Measurements from ENCODE around the gene WRNIP1.
"Not testable (repeated sequence)": the region's sequence is repeated elsewhere in the genome, so short reads cannot be mapped to it uniquely, and the experiment has no call there.

WRNIP1 gene

GRCh38 chr6:2790588-2791449 lies 25.6 kb downstream of the WRNIP1 start:
- DNase-seq: peak; percentile 51

- DNase-seq: no peak
Observed at GRCh38 chr6:2791450-2791974, 26.3 kb downstream of the WRNIP1 start.

GRCh38 chr6:2792330-2793110 lies 27.3 kb downstream of the WRNIP1 start:
- no peak for DNase-seq

GRCh38 chr6:2793534-2794151 lies 28.4 kb downstream of the WRNIP1 start:
- no peak for DNase-seq

GRCh38 chr6:2794171-2794730 lies 29.1 kb downstream of the WRNIP1 start:
- no peak for DNase-seq

GRCh38 chr6:2795162-2795561 lies 30.0 kb downstream of the WRNIP1 start:
- DNase-seq: no peak

GRCh38 chr6:2795956-2796355 lies 30.8 kb downstream of the WRNIP1 start:
- DNase-seq: no peak

GRCh38 chr6:2796861-2797260 lies 31.7 kb downstream of the WRNIP1 start:
- DNase-seq: no peak

GRCh38 chr6:2797564-2798031 lies 32.4 kb downstream of the WRNIP1 start:
- DNase-seq: no peak

GRCh38 chr6:2798586-2799134 lies 33.5 kb downstream of the WRNIP1 start:
- no peak for DNase-seq

GRCh38 chr6:2799936-2800527 lies 34.8 kb downstream of the WRNIP1 start:
- DNase-seq: no peak

GRCh38 chr6:2800552-2801316 lies 35.5 kb downstream of the WRNIP1 start:
- no peak for DNase-seq

GRCh38 chr6:2801687-2802086 lies 36.5 kb downstream of the WRNIP1 start:
- DNase-seq: not testable (repeated sequence)

GRCh38 chr6:2802521-2803060 lies 37.4 kb downstream of the WRNIP1 start:
- DNase-seq: no peak

GRCh38 chr6:2803731-2804429 lies 38.7 kb downstream of the WRNIP1 start:
- no peak for DNase-seq

GRCh38 chr6:2804516-2804915 lies 39.3 kb downstream of the WRNIP1 start:
- no peak for DNase-seq

- no peak for DNase-seq
Observed at GRCh38 chr6:2805031-2805430, 39.8 kb downstream of the WRNIP1 start.

- DNase-seq: no peak
Observed at GRCh38 chr6:2806644-2807043, 41.5 kb downstream of the WRNIP1 start.

- no peak for DNase-seq
Observed at GRCh38 chr6:2807342-2808090, 42.3 kb downstream of the WRNIP1 start.

- DNase-seq: no peak
Observed at GRCh38 chr6:2809015-2809414, 43.8 kb downstream of the WRNIP1 start.

Data from NCI-H2227 treated with DMSO at 0.1 percent for 48 hours (cell line).